Fibroblast of upper back skin (primary cell): ENCODE data around the gene SUMF1.
"Not testable (repeated sequence)": the region's sequence is repeated elsewhere in the genome, so short reads cannot be mapped to it uniquely, and the experiment has no call there.

ENCODE experiments used
- DNase-seq: peaks from one replicate; pipeline ENCODE4 v3.0.0-alpha.2; 2013

SUMF1 gene

GRCh38 chr3:4332574-4332973, 134.5 kb downstream of the SUMF1 start:
- no peak for DNase-seq

GRCh38 chr3:4332111-4332510, 135.0 kb downstream of the SUMF1 start:
- no peak for DNase-seq

- not testable (repeated sequence) for DNase-seq
These were observed 137.3 kb downstream of the SUMF1 start for GRCh38 chr3:4329806-4330205.

- DNase-seq: no peak
These were observed 140.2 kb downstream of the SUMF1 start for GRCh38 chr3:4326868-4327267.

GRCh38 chr3:4323246-4324027, 143.6 kb downstream of the SUMF1 start:
- DNase-seq: peak; percentile 28

GRCh38 chr3:4322635-4323034, 144.4 kb downstream of the SUMF1 start:
- peak; percentile 89 for DNase-seq

- DNase-seq: no peak
These were observed 145.3 kb downstream of the SUMF1 start for GRCh38 chr3:4321732-4322131.

GRCh38 chr3:4320096-4320911, 146.8 kb downstream of the SUMF1 start:
- DNase-seq: no peak

- DNase-seq: no peak
These were observed 152.4 kb downstream of the SUMF1 start for GRCh38 chr3:4314688-4315087.

GRCh38 chr3:4313606-4314293, 153.3 kb downstream of the SUMF1 start:
- peak; percentile 19 for DNase-seq

GRCh38 chr3:4311496-4311895, 155.6 kb downstream of the SUMF1 start:
- DNase-seq: no peak
